CD4-positive, alpha-beta T cell (primary cell): Measurements from ENCODE around the gene ZNF524. TPM values are rescaled to one million over a fixed set of nuclear protein-coding genes. Genes with fewer than 3 reads are reported as not detected.
A peak's percentile ranks its signal among the peaks of the same experiment; 100 is the strongest.

Experiments used
- ATAC-seq: fragments of 200-7000 bp; cut with Tn5 transposase; one replicate; pipeline ENCODE4 v1.10.0; 2022; ENCODE audit warnings: mild to moderate bottlenecking; ENCODE audit not compliant: poor library complexity
- CTCF ChIA-PET: fragments of 350-600 bp; sonication (Branson Sonifier 250); formaldehyde crosslinking; loops from one replicate; lab custom pipeline; 2021; ENCODE audit warnings: antibody characterized with exemption, inconsistent platforms; lab: Charles Lee
- POLR2A ChIA-PET: fragments of 350-600 bp; sonication (Branson Sonifier 250); formaldehyde crosslinking; loops from one replicate; lab custom pipeline; 2021; ENCODE audit warnings: antibody characterized with exemption, inconsistent platforms; lab: Charles Lee
- DNase-seq, 14 experiments: peaks; one replicate each; pipeline ENCODE4 v3.0.0-alpha.2; 2013 to 2020; ENCODE audit warnings: mixed read lengths in 2 of 14
- H3K27ac ChIP-seq, 2 donors: one replicate each; pipeline versions ENCODE4 v1.5.1 to v1.7.0; 2013; ENCODE audit warnings: low read length in 2 of 2, low read depth in 1 of 2, mild to moderate bottlenecking in 1 of 2
- H3K27me3 ChIP-seq, 2 experiments: 1 replicate in 1 of 2; 2 replicates in 1 of 2; pipeline versions ENCODE4 v1.6.1 to v1.7.0; 2013; ENCODE audit warnings: low read length in 2 of 2, control low read depth in 1 of 2, mild to moderate bottlenecking in 1 of 2, moderate library complexity in 1 of 2; ENCODE audit not compliant: insufficient read depth in 2 of 2, control insufficient read depth in 1 of 2
- H3K36me3 ChIP-seq: one replicate; pipeline ENCODE4 v1.6.1; 2013; ENCODE audit warnings: low read length, control low read depth; ENCODE audit not compliant: insufficient read depth
- H3K4me1 ChIP-seq: one replicate; pipeline ENCODE4 v1.6.1; 2013; ENCODE audit warnings: low read length, control low read depth; ENCODE audit not compliant: insufficient read depth
- H3K4me3 ChIP-seq: one replicate; pipeline ENCODE4 v1.5.1; 2013; ENCODE audit warnings: mild to moderate bottlenecking, low read length, moderate library complexity
- H3K9me3 ChIP-seq, 2 experiments: 1 replicate in 1 of 2; 2 replicates in 1 of 2; pipeline versions ENCODE4 v1.6.1 to v1.7.0; 2013; ENCODE audit warnings: low read length in 2 of 2, mild to moderate bottlenecking in 2 of 2, control low read depth in 1 of 2, moderate library complexity in 1 of 2; ENCODE audit not compliant: control insufficient read depth in 1 of 2, insufficient read depth in 1 of 2
- H3K27ac Mint-ChIP-seq: one replicate; pipeline ENCODE4 v1.8.0; 2020; ENCODE audit warnings: mixed read lengths
- H3K27me3 Mint-ChIP-seq: one replicate; pipeline ENCODE4 v1.8.0; 2021; ENCODE audit warnings: mixed read lengths
- H3K36me3 Mint-ChIP-seq: one replicate; pipeline ENCODE4 v1.8.0; 2021; ENCODE audit warnings: low read depth, mixed read lengths
- H3K4me1 Mint-ChIP-seq: one replicate; pipeline ENCODE4 v1.8.0; 2021; ENCODE audit warnings: low read depth, mixed read lengths
- H3K4me3 Mint-ChIP-seq: one replicate; pipeline ENCODE4 v1.8.0; 2020; ENCODE audit warnings: mild to moderate bottlenecking, mixed read lengths
- H3K9me3 Mint-ChIP-seq: one replicate; pipeline ENCODE4 v1.8.0; 2020; ENCODE audit warnings: mixed read lengths
- intact Hi-C, 2 experiments: fragments of 100-400 bp; cut with DNase I in 1 of 2; cut with micrococcal nuclease in 1 of 2; formaldehyde crosslinking; loops; one replicate each; pipeline versions ENCODE4 v1.15.1 to v1.9.0; 2023 to 2025; cut with DNase I, micrococcal nuclease
- total RNA-seq, 174 experiments: library from RNA in 2 of 174; stranded (reverse) in 2 of 174; gene quantifications; one replicate each; pipeline ENCODE4 v1.2.3 and lab custom pipeline; 2021 to 2026
- TF ChIP-seq, protein P1 (sequence below): fragments of 200-600 bp; IDR thresholded peaks from one replicate; pipeline ENCODE4 v1.8.0; 2022; ENCODE audit warnings: antibody characterized with exemption, mild to moderate bottlenecking

The ZNF524 gene
- total RNA-seq, 2 experiments from 2014 or later: 9.6 to 10.3 TPM

DNA sequence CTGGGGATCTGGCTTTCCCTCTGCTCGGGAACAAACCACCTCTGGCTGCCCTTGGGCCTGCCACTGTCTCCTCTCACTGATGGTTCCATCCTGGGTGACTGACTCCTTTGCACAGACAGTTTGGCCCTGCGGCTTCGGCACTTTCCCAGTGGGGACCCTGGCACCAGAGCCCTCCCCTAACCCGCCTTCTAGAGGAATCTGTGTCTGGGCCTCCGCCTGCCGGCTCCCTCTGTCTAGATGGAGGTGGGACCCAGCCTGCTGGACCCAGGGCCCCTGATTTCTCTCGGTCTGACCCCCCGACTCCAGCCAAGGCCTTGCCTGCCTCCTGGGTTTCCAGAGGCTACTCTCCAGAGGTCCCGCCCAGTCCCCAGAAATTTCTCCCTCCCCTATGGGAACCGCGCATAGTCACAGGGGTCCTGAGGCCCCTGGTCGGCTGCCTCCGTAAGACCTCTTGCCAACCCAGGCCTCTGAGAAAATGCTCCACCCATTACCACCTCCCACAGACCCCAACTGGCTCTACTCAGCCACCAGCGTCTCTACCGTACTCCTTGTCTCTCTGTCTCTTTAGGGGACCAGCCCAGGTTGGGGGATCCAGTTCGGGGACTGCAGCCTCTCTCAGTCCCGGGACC, 50.6 kb downstream of the ZNF524 start:
- Mint-ChIP-seq H3K36me3 (peaks cover 21% of the 10 kb centered on the region), H3K9me3 (no peaks in the 10 kb centered on the region), H3K27me3 (no peaks in the 10 kb centered on the region), H3K4me1 (peaks cover 26% of the 10 kb centered on the region), H3K4me3 (peak overlapping the region; percentile 84), H3K27ac (peak overlapping the region; percentile 36)
- Histone ChIP-seq H3K27me3 (no peaks in the 10 kb centered on the region), H3K36me3 (peaks cover under 1% of the 10 kb centered on the region), H3K4me3 (no peak overlapping the region), H3K9me3 (no peaks in the 10 kb centered on the region), H3K27ac (no peak overlapping the region), H3K4me1 (peaks cover 32% of the 10 kb centered on the region)
- DNase-seq (peak in 1 of 14 experiments; percentile 46), ATAC-seq (no peak)
- TF ChIP-seq, protein P1, sequence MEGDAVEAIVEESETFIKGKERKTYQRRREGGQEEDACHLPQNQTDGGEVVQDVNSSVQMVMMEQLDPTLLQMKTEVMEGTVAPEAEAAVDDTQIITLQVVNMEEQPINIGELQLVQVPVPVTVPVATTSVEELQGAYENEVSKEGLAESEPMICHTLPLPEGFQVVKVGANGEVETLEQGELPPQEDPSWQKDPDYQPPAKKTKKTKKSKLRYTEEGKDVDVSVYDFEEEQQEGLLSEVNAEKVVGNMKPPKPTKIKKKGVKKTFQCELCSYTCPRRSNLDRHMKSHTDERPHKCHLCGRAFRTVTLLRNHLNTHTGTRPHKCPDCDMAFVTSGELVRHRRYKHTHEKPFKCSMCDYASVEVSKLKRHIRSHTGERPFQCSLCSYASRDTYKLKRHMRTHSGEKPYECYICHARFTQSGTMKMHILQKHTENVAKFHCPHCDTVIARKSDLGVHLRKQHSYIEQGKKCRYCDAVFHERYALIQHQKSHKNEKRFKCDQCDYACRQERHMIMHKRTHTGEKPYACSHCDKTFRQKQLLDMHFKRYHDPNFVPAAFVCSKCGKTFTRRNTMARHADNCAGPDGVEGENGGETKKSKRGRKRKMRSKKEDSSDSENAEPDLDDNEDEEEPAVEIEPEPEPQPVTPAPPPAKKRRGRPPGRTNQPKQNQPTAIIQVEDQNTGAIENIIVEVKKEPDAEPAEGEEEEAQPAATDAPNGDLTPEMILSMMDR: no peak
- CTCF ChIA-PET: no interaction called here
- intact Hi-C loops: loop anchor here in 1 of 2 experiments (10.0 kb wide), 1 partner anchor 1456 kb away; the partner anchor contains the start of gene TSEN34
- POLR2A ChIA-PET: no interaction called here

DNA sequence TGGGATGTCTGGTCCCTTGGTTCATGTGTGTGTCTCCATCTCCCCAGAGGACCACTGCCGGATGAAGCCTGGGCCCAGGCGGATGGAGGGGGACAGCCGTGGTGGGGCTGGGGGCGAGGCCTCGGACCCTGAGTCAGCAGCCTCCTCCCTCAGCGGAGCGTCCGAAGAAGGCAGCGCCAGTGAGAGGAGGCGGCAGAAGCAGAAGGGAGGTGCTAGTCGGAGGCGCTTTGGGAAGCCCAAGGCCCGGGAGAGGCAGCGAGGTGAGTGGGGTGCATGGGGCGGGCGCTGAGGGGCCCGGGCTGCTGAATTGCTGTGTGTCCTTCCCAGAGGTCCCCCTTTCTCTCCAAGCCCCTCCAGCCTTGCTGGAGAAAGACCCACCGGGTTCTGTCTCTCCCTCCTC, 51.1 kb downstream of the ZNF524 start:
- DNase-seq (no peak), ATAC-seq (no peak)
- no peaks in the 10 kb centered on the region for H3K27me3 ChIP-seq
- Mint-ChIP-seq H3K27me3 (no peaks in the 10 kb centered on the region), H3K36me3 (peaks cover 26% of the 10 kb centered on the region), H3K9me3 (no peaks in the 10 kb centered on the region), H3K4me3 (peak overlapping the region; percentile 71), H3K27ac (peak overlapping the region; percentile 36), H3K4me1 (peaks cover 31% of the 10 kb centered on the region)
- TF ChIP-seq, protein P1: no peak
- H3K4me1 ChIP-seq: peaks cover 37% of the 10 kb centered on the region
- POLR2A ChIA-PET: no interaction called here
- no peak overlapping the region for H3K27ac ChIP-seq
- CTCF ChIA-PET: no interaction called here
- H3K4me3 ChIP-seq: no peak overlapping the region
- H3K36me3 ChIP-seq: peaks cover under 1% of the 10 kb centered on the region
- intact Hi-C loops: loop anchor here in 1 of 2 experiments (10.0 kb wide), 1 partner anchor 1456 kb away; the partner anchor contains the start of gene TSEN34
- no peaks in the 10 kb centered on the region for H3K9me3 ChIP-seq

DNA sequence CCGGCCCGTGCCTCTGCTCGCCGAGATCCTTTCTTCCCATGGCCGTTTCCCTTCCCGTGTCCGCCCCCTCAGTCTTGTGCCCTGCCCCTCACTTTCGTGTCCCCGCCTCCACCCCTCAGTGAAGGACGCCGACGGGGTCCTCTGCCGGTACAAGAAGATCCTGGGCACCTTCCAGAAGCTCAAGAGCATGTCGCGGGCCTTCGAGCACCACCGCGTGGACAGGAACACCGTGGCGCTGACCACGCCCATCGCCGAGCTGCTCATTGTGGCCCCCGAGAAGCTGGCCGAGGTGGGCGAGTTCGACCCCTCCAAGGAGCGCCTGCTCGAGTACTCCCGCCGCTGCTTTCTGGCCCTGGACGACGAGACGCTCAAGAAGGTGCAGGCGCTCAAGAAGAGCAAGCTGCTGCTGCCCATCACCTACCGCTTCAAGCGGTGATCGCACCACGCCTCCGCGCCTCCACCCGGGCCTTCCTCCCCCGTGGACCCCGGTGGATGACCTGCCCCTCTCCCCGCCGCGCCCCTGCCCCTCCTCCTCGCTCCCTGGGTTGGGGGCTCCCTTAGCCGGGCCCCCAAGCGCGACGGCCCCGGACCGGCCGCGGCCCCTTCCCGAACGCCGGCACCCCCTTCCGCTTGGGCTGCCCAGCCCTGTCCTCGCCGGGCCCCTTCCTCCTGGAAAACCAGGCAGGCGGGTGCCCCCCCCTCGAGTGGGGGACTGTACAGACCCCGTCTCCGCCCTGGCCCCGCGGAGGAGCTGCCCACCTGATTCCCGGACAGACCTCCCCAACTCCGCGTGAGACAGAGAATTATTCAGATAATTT, 52.4 kb downstream of the ZNF524 start:
- Histone ChIP-seq H3K27ac (no peak overlapping the region), H3K36me3 (peaks cover 4% of the 10 kb centered on the region), H3K4me3 (no peak overlapping the region), H3K9me3 (no peaks in the 10 kb centered on the region), H3K4me1 (peaks cover 43% of the 10 kb centered on the region), H3K27me3 (no peaks in the 10 kb centered on the region)
- peaks cover 38% of the 10 kb centered on the region for H3K4me1 Mint-ChIP-seq
- DNase-seq (peak in 1 of 14 experiments; percentile 69), ATAC-seq (no peak)
- H3K4me3 Mint-ChIP-seq: peak overlapping the region; percentile 38
- intact Hi-C loops: loop anchor here in 1 of 2 experiments (1.0 to 10.0 kb wide), 2 partner anchors 20 to 1458 kb away; partner anchors contain the start of gene TSEN34
- H3K36me3 Mint-ChIP-seq: peaks cover 27% of the 10 kb centered on the region
- TF ChIP-seq, protein P1: no peak
- CTCF ChIA-PET: interaction anchor here (0.6 to 2.5 kb wide), 8 partner anchors 10 to 1531 kb away, joined by 3 to 29 read pairs (median 5); partner anchors contain the start of gene ZNF581
- H3K27me3 Mint-ChIP-seq: no peaks in the 10 kb centered on the region
- H3K27ac Mint-ChIP-seq: no peak overlapping the region
- POLR2A ChIA-PET: interaction anchor here (0.6 to 3.9 kb wide), 4 partner anchors 9 to 53 kb away, joined by 3 to 43 read pairs (median 22); partner anchors contain the start of genes FIZ1, ZNF524 and ZNF581
- H3K9me3 Mint-ChIP-seq: no peaks in the 10 kb centered on the region

Other genes with a start within 250 kb of the ZNF524 start
- gene COX6B2, start 245.6 kb upstream of the ZNF524 start, total RNA-seq: under 1 TPM in 1 of 2 experiments, not detected in 1; 0.28 TPM
- gene GARIN5B, start 237.0 kb upstream of the ZNF524 start, total RNA-seq: under 1 TPM in 1 of 2 experiments, not detected in 1; 0.08 TPM
- gene IL11, start 229.8 kb upstream of the ZNF524 start, total RNA-seq: under 1 TPM; 0.22 to 0.92 TPM
- gene TMEM190, start 223.5 kb upstream of the ZNF524 start, total RNA-seq: not detected
- 10 to 100 TPM; 14.2 to 14.3 TPM for gene TMEM238, start 216.0 kb upstream of the ZNF524 start, total RNA-seq
- gene RPL28, start 214.4 kb upstream of the ZNF524 start, total RNA-seq: 1,000 to 10,000 TPM; 3,995 to 4,178 TPM
- gene UBE2S, start 192.5 kb upstream of the ZNF524 start, total RNA-seq: 10 to 100 TPM; 50.9 to 62.9 TPM
- gene SHISA7, start 157.0 kb upstream of the ZNF524 start, total RNA-seq: not detected
- 1 to 10 TPM; 1.5 to 2.2 TPM for gene ISOC2, start 138.6 kb upstream of the ZNF524 start, total RNA-seq
- not detected for gene C19orf85, start 135.5 kb upstream of the ZNF524 start, total RNA-seq
- gene ZNF628, start 123.7 kb upstream of the ZNF524 start, total RNA-seq: 10 to 100 TPM; 26.6 to 27.2 TPM
- gene NAT14, start 115.1 kb upstream of the ZNF524 start, total RNA-seq: 10 to 100 TPM; 10.5 to 14.7 TPM
- 1 to 10 TPM in 1 of 2 experiments, under 1 TPM in 1; 0.42 to 1.3 TPM for gene SSC5D, start 111.9 kb upstream of the ZNF524 start, total RNA-seq
- gene SBK2, start 63.2 kb upstream of the ZNF524 start, total RNA-seq: not detected
- gene SBK3, start 54.7 kb upstream of the ZNF524 start, total RNA-seq: not detected
- gene ZNF579, start 19.4 kb upstream of the ZNF524 start, total RNA-seq: 1 to 10 TPM; 6.7 to 7.1 TPM
- gene FIZ1, start 771 bp upstream of the ZNF524 start, total RNA-seq: 1 to 10 TPM; 5.5 to 7.3 TPM
- gene ZNF865, start 5.4 kb downstream of the ZNF524 start, total RNA-seq: 10 to 100 TPM; 12.0 to 12.9 TPM
- gene ZNF784, start 24.3 kb downstream of the ZNF524 start, total RNA-seq: 10 to 100 TPM; 11.2 to 11.8 TPM
- 10 to 100 TPM; 45.2 to 46.6 TPM for gene ZNF580, start 40.7 kb downstream of the ZNF524 start, total RNA-seq
- 10 to 100 TPM; 23.1 to 24.7 TPM for gene ZNF581, start 43.4 kb downstream of the ZNF524 start, total RNA-seq
- 1 to 10 TPM; 1.7 to 1.8 TPM for gene CCDC106, start 47.9 kb downstream of the ZNF524 start, total RNA-seq
- 100 to 1,000 TPM; 209 to 212 TPM for gene U2AF2, start 54.7 kb downstream of the ZNF524 start, total RNA-seq
- gene EPN1, start 74.9 kb downstream of the ZNF524 start, total RNA-seq: 10 to 100 TPM; 39.0 to 40.5 TPM
- gene NLRP9, start 138.1 kb downstream of the ZNF524 start, total RNA-seq: not detected
- not detected for gene RFPL4A, start 158.8 kb downstream of the ZNF524 start, total RNA-seq
- not detected for gene RFPL4AL1, start 168.8 kb downstream of the ZNF524 start, total RNA-seq
- gene NLRP11, start 231.7 kb downstream of the ZNF524 start, total RNA-seq: not detected
- not detected for gene NLRP4, start 236.3 kb downstream of the ZNF524 start, total RNA-seq